ENCODE measurements around the gene SACS. TPM values are rescaled to one million over a fixed set of nuclear protein-coding genes. Genes with fewer than 3 reads are reported as not detected.
"Not testable (repeated sequence)": the region's sequence is repeated elsewhere in the genome, so short reads cannot be mapped to it uniquely, and the experiment has no call there.

The SACS gene
- total and polyA plus RNA-seq, 2 of the 4 experiments (the other 2 are of a cell fraction), result 14.7 to 121 TPM

GRCh38 chr13:23314837-23315236 is 118.7 kb downstream of the SACS start:
- H3K4me1 ChIP-seq (ENCODE audit: control insufficient read depth, insufficient read depth, low read length); H3K79me1 ChIP-seq (ENCODE audit: low read depth in 1 of 2, low read length in 2 of 2); CTCF ChIA-PET; H2AK9ac ChIP-seq (replicated peaks; ENCODE audit: low read depth, low read length, poor library complexity); H3K36me3 ChIP-seq (ENCODE audit: control insufficient read depth, insufficient read depth, low read length); H3K9me1 ChIP-seq (ENCODE audit: insufficient read depth, low read length); H4K91ac ChIP-seq (ENCODE audit: insufficient read depth, low read depth, low read length); H4K5ac ChIP-seq (ENCODE audit: low read depth, low read length); H2AFZ ChIP-seq (replicated peaks; ENCODE audit: low read length, poor library complexity); H3K14ac ChIP-seq (replicated peaks; ENCODE audit: low read depth, low read length); POLR2A ChIA-PET (ENCODE audit: unreplicated experiment); H3K27me3 ChIP-seq (ENCODE audit: control insufficient read depth, insufficient read depth, low read length); H3K23ac ChIP-seq (ENCODE audit: low read depth, low read length); H3K4me2 ChIP-seq (ENCODE audit: low read depth, low read length); H2AK5ac ChIP-seq (ENCODE audit: low read depth, low read length); H3K56ac ChIP-seq (ENCODE audit: extremely low read depth, insufficient read depth, low read length); H2BK120ac ChIP-seq (ENCODE audit: low read depth, low read length); ATAC-seq (ENCODE audit: low read depth); H4K8ac ChIP-seq (ENCODE audit: low read depth in 2 of 2, low read length in 2 of 2); H3K27ac ChIP-seq (ENCODE audit: insufficient read depth, low read length); H3K4ac ChIP-seq (ENCODE audit: low read depth, low read length); BruUV-seq (replicated peaks); dilution Hi-C loops (cut with HindIII; ENCODE audit: low sequenced_read_pairs, unreplicated experiment); H3K9me3 ChIP-seq (ENCODE audit: control insufficient read depth, insufficient read depth, low read length); H2BK20ac ChIP-seq (ENCODE audit: low read depth, low read length); H3K9ac ChIP-seq (ENCODE audit: low read depth, low read length); H3K18ac ChIP-seq (ENCODE audit: low read depth, low read length); H2BK5ac ChIP-seq (ENCODE audit: low read depth, low read length, poor library complexity, severe bottlenecking); H3K4me3 ChIP-seq (ENCODE audit: insufficient read depth, low read depth, low read length); H4K20me1 ChIP-seq (ENCODE audit: insufficient read depth, low read length); DNase-seq; H2BK15ac ChIP-seq (ENCODE audit: low read depth, low read length): not testable (repeated sequence)
- no CpG with 5 or more reads among the region's 6 CpGs for WGBS, 2 experiments (ENCODE audit: extremely low coverage in 2 of 2, insufficient read length in 1 of 2)
- in situ Hi-C loops (cut with MboI; ENCODE audit: low sequenced_read_pairs) (loop anchor here (25.0 kb wide), 2 partner anchors 1353 to 1678 kb away; no protein-coding TSS in a partner anchor), intact Hi-C loops (cut with micrococcal nuclease) (loop anchor here (5.0 kb wide), 1 partner anchor 293 kb away; no protein-coding TSS in a partner anchor)

All from IMR-90 (cell line).